Measurements from ENCODE around the gene JUN.

JUN gene

GRCh38 chr1:58813361-58813760, 29.5 kb upstream of the JUN start:
- no peaks in the 10 kb centered on the region for H3K27me3 Mint-ChIP-seq (ENCODE audit: low read depth)
- peak overlapping the region in 2 of 3 experiments; percentile 21 to 32 for H3K4me3 Mint-ChIP-seq
- TF ChIP-seq CTCF (IDR thresholded peaks at IDR 0.05; ENCODE audit: unreplicated experiment in 3 of 3) = no peak
- H3K36me3 Mint-ChIP-seq (ENCODE audit: low read depth) = no peaks in the 10 kb centered on the region
- peak overlapping the region; percentile 54 to 62 (median 55) for H3K27ac Mint-ChIP-seq
- no peaks in the 10 kb centered on the region for H3K9me3 Mint-ChIP-seq
- peaks cover 34% of the 10 kb centered on the region for H3K4me1 Mint-ChIP-seq

DNA sequence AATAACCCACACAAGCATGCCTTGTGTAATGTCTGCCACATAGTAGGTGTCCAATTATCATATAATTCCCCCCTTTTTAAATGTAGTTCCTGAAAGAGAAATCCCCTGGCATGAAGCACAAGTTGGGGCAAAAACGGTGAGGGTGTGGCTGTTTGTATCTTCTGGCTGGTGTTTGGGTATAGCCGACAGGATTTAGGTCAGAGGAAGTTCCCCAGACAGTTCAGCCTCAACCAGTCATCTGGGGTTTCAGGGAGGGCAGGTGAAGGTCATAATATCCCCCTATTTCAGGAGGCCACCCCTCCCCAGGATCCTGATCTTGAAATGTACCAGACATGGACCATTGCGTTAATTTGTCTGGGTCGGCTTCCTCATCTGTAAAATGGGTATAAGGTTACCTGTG, 29.1 kb upstream of the JUN start:
- no peak for TF ChIP-seq CTCF (IDR thresholded peaks at IDR 0.05; ENCODE audit: unreplicated experiment in 3 of 3)
- no peaks in the 10 kb centered on the region for H3K9me3 Mint-ChIP-seq
- H3K4me1 Mint-ChIP-seq = peaks cover 30% of the 10 kb centered on the region
- no peaks in the 10 kb centered on the region for H3K36me3 Mint-ChIP-seq (ENCODE audit: low read depth)
- H3K27me3 Mint-ChIP-seq (ENCODE audit: low read depth) = no peaks in the 10 kb centered on the region
- peak overlapping the region; percentile 12 to 62 (median 54) for H3K27ac Mint-ChIP-seq
- H3K4me3 Mint-ChIP-seq = peak overlapping the region in 1 of 3 experiments; percentile 24

- Mint-ChIP-seq H3K27ac (peak overlapping the region; percentile 12 to 37 (median 20)), H3K27me3 (ENCODE audit: low read depth) (no peaks in the 10 kb centered on the region), H3K4me1 (peaks cover 27% of the 10 kb centered on the region), H3K9me3 (no peaks in the 10 kb centered on the region), H3K4me3 (peak overlapping the region in 1 of 3 experiments; percentile 24), H3K36me3 (ENCODE audit: low read depth) (no peaks in the 10 kb centered on the region)
- TF ChIP-seq CTCF (IDR thresholded peaks at IDR 0.05; ENCODE audit: unreplicated experiment in 3 of 3) = no peak
Measured at GRCh38 chr1:58812468-58812867, 28.6 kb upstream of the JUN start.

DNA sequence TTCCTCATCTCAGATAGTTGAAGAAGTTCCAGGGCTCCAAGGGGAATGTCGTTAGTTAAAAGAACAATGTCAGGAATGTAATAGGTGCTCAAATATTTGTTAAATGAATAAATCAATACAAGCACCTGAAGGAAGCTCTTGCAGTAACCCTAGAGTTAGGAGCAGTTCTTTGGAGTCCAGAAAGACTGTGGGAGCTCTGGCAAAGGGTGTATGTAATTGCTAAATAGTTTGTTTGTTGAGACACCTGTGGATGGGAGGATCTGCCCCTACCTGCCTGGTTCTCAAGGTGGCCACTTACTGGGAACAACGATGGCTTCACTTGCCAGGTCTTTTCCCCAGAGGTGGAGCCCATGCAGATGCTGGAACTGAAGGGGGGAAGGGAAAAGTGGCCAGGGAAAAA, 27.5 kb upstream of the JUN start:
- no peaks in the 10 kb centered on the region for H3K9me3 Mint-ChIP-seq
- TF ChIP-seq CTCF (IDR thresholded peaks at IDR 0.05; ENCODE audit: unreplicated experiment in 3 of 3) = no peak
- no peaks in the 10 kb centered on the region for H3K36me3 Mint-ChIP-seq (ENCODE audit: low read depth)
- H3K4me3 Mint-ChIP-seq = no peak overlapping the region
- no peaks in the 10 kb centered on the region for H3K27me3 Mint-ChIP-seq (ENCODE audit: low read depth)
- H3K4me1 Mint-ChIP-seq = peaks cover 27% of the 10 kb centered on the region
- H3K27ac Mint-ChIP-seq = no peak overlapping the region

GRCh38 chr1:58809325-58810010, 25.6 kb upstream of the JUN start:
- no peak for TF ChIP-seq CTCF (IDR thresholded peaks at IDR 0.05; ENCODE audit: unreplicated experiment in 3 of 3)
- no peak overlapping the region for H3K27ac Mint-ChIP-seq
- peaks cover 17% of the 10 kb centered on the region for H3K4me1 Mint-ChIP-seq
- no peaks in the 10 kb centered on the region for H3K9me3 Mint-ChIP-seq
- no peak overlapping the region for H3K4me3 Mint-ChIP-seq
- no peaks in the 10 kb centered on the region for H3K27me3 Mint-ChIP-seq (ENCODE audit: low read depth)
- H3K36me3 Mint-ChIP-seq (ENCODE audit: low read depth) = no peaks in the 10 kb centered on the region

- TF ChIP-seq CTCF (IDR thresholded peaks at IDR 0.05; ENCODE audit: unreplicated experiment in 3 of 3) = no peak
- Mint-ChIP-seq H3K4me1 (peaks cover 14% of the 10 kb centered on the region), H3K9me3 (no peaks in the 10 kb centered on the region), H3K27ac (no peak overlapping the region), H3K36me3 (ENCODE audit: low read depth) (no peaks in the 10 kb centered on the region), H3K4me3 (no peak overlapping the region), H3K27me3 (ENCODE audit: low read depth) (no peaks in the 10 kb centered on the region)
Measured at GRCh38 chr1:58808077-58808476, 24.2 kb upstream of the JUN start.
